ENCODE results near the gene NANOS1.

- TF ChIP-seq GATA2 (IDR thresholded peaks at IDR 0.05; ENCODE audit: low read depth, low read length) (no peak), GATA3 (IDR thresholded peaks at IDR 0.05; ENCODE audit: low read depth, low read length) (peak; percentile 79)
Measured at GRCh38 chr10:119007211-119007574, 22.3 kb upstream of the NANOS1 start.

Measured in SH-SY5Y (cell line).